ES-I3 (cell line): ENCODE results near the gene DNM1L.

ENCODE experiments used
- H3K36me3 ChIP-seq: 2 replicates; pipeline ENCODE4 v1.6.1; 2013; ENCODE audit warnings: mild to moderate bottlenecking, low read length, control low read depth, moderate library complexity; ENCODE audit not compliant: insufficient read depth
- H3K4me1 ChIP-seq: 2 replicates; pipeline ENCODE4 v1.6.1; 2013; ENCODE audit warnings: mild to moderate bottlenecking, control low read depth, low read length; ENCODE audit not compliant: insufficient read depth
- H3K9ac ChIP-seq: 2 replicates; pipeline ENCODE4 v1.6.1; 2013; ENCODE audit warnings: low read depth, mild to moderate bottlenecking, low read length, moderate library complexity
- H3K9me3 ChIP-seq: 2 replicates; pipeline ENCODE4 v1.6.1; 2013; ENCODE audit warnings: mild to moderate bottlenecking, low read length, moderate library complexity; ENCODE audit not compliant: control insufficient read depth, insufficient read depth

DNM1L gene

DNA sequence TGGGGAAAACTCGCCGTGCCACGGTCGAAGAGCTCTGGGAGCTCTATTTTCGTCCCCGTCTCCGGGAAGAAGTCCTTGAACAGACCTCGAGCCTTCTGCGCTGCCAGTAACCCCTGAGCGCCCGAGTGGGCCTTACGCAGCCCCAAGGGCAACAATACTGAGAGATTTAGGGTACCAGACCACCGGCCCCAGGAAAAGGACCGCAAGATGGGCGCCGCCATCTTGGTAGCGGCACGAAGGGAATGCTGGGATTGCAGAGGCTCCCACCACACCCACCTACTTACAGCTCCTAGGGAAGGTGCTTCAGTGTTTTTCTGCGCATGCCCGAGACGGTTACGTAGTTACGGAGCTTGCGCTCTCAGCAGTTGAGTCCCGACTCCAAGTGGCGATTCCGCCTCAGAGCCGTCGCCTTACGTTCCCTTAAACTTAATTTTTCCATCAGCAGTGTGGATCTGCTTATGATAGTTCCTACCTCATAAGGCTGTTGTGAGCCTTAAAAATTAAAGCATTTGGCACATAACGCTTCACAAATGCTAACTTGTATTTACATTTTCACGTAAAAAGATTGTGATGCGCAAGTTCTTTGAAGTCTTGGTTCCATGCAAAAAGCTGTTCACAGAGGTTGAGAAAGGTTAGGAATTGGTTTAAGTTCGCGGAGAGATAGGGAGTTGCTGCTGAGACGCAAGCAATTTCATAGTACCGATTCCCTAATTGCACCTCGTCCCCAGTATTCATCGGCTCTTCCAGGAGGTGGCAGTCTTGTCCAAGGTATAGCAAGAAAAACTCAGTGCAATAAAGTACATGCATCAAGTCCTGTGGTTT is 76.8 kb downstream of the DNM1L start, which contains the start of gene YARS2:
TSS of gene YARS2 (minus strand) at position 244 of the 822 bp plus-strand sequence. CDS start at position 221, 23 bp downstream.
- Histone ChIP-seq H3K9me3 (no peaks in the 10 kb centered on the region), H3K36me3 (peaks cover 16% of the 10 kb centered on the region), H3K4me1 (peaks cover 8% of the 10 kb centered on the region), H3K9ac (peak within 1 kb of the TSS; percentile 66)

DNA sequence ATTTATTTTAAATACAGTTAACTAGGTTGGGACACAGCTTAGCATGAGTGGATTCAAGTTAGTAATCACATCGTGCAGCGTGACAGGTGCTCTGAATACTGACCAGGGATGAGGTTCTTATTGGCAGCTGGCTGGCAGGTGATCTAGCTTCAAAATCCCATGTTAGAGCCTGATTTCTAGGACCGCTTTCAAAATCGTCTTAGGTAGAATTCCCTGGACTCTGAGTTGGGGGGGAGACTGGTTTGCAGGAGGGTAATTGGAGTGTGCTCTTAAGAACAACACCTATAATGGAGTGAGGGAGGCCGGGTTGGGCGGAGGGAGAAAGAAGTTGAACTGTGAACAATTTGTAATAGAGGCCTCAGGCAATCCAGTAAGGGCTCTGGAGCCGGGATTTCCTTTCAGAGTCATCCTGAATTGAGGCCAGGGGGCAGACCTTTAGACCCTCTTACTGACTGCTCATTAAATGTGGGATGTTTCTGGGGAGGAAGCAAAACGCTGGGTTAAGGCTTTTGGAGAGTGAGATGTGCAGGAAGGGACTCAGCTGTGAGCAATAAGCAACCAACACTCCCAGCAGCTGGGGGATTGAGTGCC is 77.5 kb downstream of the DNM1L start:
- Histone ChIP-seq H3K9ac (peak overlapping the region; percentile 66; the same call in 1 of the 2 replicates), H3K36me3 (peaks cover 11% of the 10 kb centered on the region), H3K9me3 (no peaks in the 10 kb centered on the region), H3K4me1 (peaks cover 8% of the 10 kb centered on the region)

DNA sequence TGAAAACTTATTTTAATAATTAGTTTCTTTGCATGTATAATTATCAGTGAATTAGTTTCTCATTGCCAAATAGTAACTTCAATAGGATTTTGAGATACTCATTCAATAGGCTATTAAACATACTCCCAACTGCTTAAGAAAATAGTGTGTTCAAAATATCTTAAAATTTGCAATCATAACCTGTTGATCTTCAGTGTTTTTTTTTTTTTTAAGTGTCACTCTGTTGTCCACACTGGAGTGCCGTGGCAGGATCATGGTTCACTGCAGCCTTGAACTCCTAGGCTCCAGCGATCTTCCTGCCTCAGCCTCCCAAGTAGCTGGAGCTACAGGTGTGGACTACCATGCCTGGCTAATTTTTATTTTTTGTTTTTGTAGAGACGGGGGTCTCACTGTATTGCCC is 78.1 kb downstream of the DNM1L start:
- Histone ChIP-seq H3K4me1 (peaks cover 8% of the 10 kb centered on the region), H3K9ac (no peak overlapping the region), H3K36me3 (peaks cover 5% of the 10 kb centered on the region), H3K9me3 (no peaks in the 10 kb centered on the region)

DNA sequence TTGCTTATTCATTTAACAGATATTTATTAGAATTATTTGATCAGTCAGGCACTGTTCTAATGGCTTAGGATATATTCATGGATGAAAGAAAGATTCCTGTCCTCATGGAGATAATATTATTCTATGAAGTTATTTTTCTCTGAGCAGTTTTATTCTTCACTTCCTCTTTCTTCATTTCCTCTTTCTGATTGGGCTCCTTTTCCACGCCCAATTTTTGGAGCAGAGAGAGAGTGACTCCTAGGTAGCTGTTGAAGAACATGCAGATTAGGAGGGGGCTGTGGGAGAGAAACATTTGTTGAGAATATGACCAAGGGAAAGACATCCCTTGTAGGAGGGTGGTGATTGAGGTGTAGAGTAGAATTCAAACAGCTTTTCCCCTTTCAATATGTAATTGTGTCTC is 82.6 kb downstream of the DNM1L start:
- Histone ChIP-seq H3K9ac (no peak overlapping the region), H3K36me3 (no peaks in the 10 kb centered on the region), H3K4me1 (no peaks in the 10 kb centered on the region), H3K9me3 (no peaks in the 10 kb centered on the region)

DNA sequence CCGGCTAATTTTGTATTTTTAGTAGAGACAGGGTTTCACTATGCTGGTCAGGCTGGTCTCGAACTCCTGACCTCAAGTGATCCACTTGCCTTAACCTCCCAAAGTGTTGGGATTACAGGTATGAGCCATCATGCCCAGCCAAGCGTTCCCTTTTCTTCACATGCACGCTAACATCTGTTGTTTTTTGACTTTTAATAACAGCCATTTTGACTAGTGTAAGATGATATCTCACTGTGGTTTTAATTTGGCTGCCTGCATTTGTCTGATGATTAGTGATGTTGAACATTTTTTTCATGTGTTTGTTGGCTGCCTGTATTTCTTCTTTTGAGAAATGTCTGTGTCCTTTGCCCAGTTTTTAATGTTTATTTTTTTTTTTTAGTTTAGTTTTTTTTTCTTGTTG is 86.8 kb downstream of the DNM1L start:
- Histone ChIP-seq H3K4me1 (no peaks in the 10 kb centered on the region), H3K9ac (no peak overlapping the region), H3K36me3 (no peaks in the 10 kb centered on the region), H3K9me3 (no peaks in the 10 kb centered on the region)

DNA sequence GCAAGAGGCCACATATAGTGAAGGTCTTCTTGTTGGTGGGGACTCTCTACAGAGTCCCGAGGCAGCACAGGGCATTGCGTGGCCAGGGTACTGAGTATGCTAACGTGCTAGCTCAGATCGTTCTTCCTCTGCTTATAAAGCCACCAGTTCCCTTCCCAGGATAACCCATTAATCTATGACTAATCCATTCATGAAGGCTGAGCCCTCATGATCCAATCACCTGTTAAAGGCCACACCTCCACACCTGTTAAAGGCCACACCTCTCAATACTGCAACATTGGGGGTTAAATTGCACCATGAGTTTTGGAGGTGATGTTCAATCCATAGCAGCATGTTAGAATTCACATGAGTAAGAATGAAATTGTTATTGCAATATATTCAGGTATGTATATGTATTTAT is 89.4 kb downstream of the DNM1L start:
- no peak overlapping the region for H3K9ac ChIP-seq
- no peaks in the 10 kb centered on the region for H3K4me1 ChIP-seq
- H3K9me3 ChIP-seq: no peaks in the 10 kb centered on the region
- H3K36me3 ChIP-seq: no peaks in the 10 kb centered on the region

DNA sequence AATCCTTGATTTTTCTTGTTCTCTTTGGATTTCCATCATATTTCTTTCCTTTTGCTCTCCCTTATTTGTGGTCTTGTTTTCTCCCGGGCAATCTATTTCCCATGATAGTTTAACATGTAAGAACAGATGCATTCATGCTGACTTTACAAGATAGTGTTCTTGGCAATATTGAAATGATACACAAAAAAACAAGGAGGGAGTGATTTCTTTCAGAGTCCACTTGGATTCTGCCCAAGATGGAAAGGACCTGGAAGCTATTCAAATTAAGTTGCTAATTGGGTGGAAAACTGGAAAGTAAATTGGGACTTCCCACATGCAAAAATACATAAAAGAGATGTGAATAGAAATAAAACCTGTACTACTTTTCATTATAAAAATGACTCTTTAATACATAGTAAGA is 91.0 kb downstream of the DNM1L start:
- Histone ChIP-seq H3K9ac (no peak overlapping the region), H3K4me1 (no peaks in the 10 kb centered on the region), H3K36me3 (no peaks in the 10 kb centered on the region), H3K9me3 (no peaks in the 10 kb centered on the region)

DNA sequence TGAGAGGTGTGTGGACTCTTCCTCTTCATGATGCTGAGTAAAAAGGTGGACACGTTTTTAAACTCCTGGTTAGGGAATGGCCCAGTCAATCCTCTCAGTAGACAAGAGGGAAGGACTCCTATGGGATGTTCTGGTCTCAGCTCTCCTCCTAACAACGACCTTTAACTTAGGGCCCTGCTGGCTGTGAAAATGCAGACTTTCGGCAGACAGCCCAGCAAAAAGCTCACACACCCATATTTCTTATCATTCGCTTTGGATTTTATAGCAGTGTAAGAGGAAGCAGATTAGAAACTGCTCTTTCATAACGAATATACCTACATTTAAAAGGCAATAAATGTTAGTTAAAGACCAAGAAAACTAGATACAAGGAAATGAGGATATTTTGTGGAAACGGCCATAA is 94.6 kb downstream of the DNM1L start:
- Histone ChIP-seq H3K4me1 (no peaks in the 10 kb centered on the region), H3K36me3 (no peaks in the 10 kb centered on the region), H3K9me3 (no peaks in the 10 kb centered on the region), H3K9ac (no peak overlapping the region)

DNA sequence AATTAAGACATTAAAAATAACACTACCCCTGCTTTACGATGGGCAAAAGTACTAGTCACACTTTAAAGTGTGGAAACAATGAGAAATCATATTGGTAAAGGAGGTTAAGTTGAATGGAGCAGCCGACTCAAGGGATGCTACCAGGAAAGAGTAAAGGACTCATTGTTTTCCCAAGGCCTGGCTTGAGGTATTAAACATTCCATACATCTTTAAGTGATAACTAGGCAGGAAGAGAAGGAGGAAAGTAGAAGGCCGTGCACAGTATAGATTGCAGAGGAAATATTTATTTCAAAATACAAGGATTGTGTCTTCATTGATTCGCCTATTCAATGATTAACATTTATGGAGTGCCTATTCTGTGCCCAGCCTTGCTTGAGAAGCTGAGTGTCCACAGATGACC is 97.2 kb downstream of the DNM1L start:
- no peaks in the 10 kb centered on the region for H3K36me3 ChIP-seq
- H3K9me3 ChIP-seq: no peaks in the 10 kb centered on the region
- no peak overlapping the region for H3K9ac ChIP-seq
- no peaks in the 10 kb centered on the region for H3K4me1 ChIP-seq

DNA sequence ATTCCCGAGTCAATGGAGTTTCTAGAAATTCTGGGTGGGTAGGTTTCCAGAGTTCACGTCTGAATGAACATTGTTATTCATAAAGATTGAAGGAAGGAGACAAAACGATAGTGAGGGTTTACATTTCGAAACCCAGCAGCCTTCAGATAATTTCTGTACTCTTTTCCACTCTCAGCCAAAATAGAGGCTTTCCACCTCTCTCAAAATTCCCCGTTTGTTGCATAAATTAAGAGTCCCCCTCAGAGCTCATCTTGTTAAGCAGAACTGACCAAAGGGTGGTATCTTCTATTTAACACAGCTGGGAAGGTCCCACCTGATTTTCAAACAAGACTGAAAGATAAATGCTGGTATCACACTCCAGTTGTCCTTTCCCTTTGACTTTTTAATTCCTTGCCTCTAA is 98.1 kb downstream of the DNM1L start:
- H3K36me3 ChIP-seq: no peaks in the 10 kb centered on the region
- H3K9me3 ChIP-seq: no peaks in the 10 kb centered on the region
- H3K4me1 ChIP-seq: no peaks in the 10 kb centered on the region
- no peak overlapping the region for H3K9ac ChIP-seq

DNA sequence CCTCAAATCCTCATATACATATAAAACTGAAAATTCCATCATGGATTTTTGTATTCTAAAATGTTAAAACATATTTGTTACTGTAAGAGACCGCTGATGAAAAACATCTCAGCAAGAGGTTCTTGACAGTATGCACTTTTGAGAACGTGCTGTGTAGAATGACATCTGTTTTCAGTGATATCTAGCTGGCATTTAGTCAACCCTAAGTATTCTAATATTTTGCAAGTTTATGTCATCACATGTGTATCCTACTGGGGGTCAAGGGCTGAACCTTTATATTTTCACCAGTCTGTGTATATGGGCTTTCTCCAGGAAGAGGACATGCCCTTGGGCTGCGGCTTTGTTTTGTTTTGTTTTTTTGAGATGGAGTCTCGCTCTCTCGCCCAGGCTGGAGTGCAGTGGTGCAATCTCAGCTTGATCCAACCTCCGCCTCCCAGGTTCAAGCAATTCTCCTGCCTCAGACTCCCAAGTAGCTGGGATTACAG is 98.6 kb downstream of the DNM1L start:
- H3K9ac ChIP-seq: no peak overlapping the region
- no peaks in the 10 kb centered on the region for H3K36me3 ChIP-seq
- no peaks in the 10 kb centered on the region for H3K9me3 ChIP-seq
- H3K4me1 ChIP-seq: no peaks in the 10 kb centered on the region

DNA sequence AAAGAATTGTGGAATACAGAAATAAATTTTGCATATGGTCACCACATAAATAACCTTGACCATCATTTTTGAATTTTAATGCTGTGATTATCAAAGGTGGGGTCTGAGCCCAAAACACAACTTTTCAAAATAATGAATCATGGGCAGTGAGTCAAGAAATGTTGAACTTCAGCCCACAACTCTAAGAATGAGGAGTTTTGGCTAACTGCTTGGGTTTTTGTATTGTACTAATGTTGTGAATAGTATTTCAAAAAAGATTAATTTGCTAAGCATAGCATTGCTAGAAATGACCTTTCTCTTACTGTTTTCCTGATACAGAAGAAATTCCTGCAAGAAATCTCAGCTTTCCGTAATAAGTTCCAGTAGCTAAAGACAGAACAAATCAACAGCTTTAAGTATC is 101.0 kb downstream of the DNM1L start:
- H3K9ac ChIP-seq: no peak overlapping the region

DNA sequence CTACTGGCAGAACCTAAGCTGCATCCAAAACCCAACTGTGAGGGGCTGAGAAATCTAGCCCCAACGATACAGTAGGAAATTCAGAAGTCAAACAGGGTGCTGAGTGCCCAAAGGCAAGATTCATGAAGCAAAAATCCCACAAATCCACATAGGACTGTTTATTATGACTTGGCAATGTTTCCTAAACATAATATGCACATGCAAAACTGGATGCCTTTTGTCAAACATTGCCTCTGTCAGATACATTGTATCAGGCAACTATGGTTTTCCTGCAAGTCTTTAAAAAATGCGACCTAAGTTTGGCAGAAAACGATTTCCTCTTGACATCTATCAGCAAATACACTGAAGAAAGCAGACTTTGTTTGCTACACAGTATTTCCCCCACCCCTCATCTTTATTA is 103.9 kb downstream of the DNM1L start:
- H3K36me3 ChIP-seq: no peaks in the 10 kb centered on the region
- H3K9me3 ChIP-seq: no peaks in the 10 kb centered on the region; the same call in 1 of the 2 replicates
- H3K9ac ChIP-seq: no peak overlapping the region
- H3K4me1 ChIP-seq: no peaks in the 10 kb centered on the region

More for the DNA sequence above, 101.0 kb downstream of the DNM1L start:
- no peaks in the 10 kb centered on the region for H3K4me1 ChIP-seq
- H3K9me3 ChIP-seq: no peaks in the 10 kb centered on the region
- no peaks in the 10 kb centered on the region for H3K36me3 ChIP-seq

DNA sequence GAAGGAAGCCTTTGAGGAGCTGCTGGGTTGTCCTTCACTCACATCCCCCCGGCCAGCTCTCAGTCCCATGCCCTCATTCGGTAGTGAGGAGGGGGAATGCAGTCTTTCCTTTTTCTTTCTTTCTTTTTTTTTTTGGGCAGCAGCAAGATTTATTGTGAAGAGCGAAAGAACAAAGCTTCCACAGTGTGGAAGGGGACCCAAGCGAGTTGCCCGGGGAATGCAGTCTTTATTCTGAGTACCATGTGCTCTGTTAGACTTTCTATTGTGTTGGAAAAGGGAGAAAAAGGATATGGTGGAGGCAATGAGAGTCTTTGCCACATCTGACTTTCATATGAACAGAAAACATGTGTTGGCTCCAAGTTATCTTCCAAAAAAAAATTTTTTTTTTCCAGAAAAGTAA is 106.5 kb downstream of the DNM1L start:
- H3K36me3 ChIP-seq: no peaks in the 10 kb centered on the region
- no peaks in the 10 kb centered on the region; the same call in 1 of the 2 replicates for H3K9me3 ChIP-seq
- no peak overlapping the region for H3K9ac ChIP-seq
- H3K4me1 ChIP-seq: no peaks in the 10 kb centered on the region

DNA sequence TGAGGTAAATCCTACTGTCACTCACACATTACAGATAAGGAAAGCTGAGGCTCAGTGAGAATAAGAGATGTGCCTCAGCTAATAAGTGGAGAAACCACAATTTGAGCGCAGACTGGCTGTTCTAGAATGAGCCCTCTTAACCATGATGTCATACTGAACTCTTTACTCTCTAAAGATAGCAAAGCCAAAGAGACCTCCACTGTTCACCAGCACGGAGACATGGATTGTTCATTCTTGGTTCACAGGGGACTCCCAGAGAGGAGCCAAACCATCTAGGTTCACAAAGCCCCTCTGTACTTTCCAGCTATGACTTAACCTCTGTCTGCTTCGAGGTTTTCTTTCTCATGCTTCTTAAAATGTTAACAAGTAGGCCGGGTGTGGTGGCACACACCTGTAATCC is 109.3 kb downstream of the DNM1L start:
- Histone ChIP-seq H3K9ac (no peak overlapping the region), H3K4me1 (no peaks in the 10 kb centered on the region), H3K36me3 (no peaks in the 10 kb centered on the region), H3K9me3 (no peaks in the 10 kb centered on the region; the same call in 1 of the 2 replicates)
